Small intestine (tissue), 7 donors: ENCODE results near the gene DNAJB8. TPM values are rescaled to one million over a fixed set of nuclear protein-coding genes. Genes with fewer than 3 reads are reported as not detected.

Experiments
- DNase-seq, 2 donors: peaks; one replicate each; pipeline versions ENCODE4 v3.0.0 to v3.0.0-alpha.2; 2013
- FAIRE-seq: peaks from 2 replicates; lab custom pipeline; 2012; peaks lifted over from hg19 to GRCh38; lab: Jason Lieb, UNC
- H3K27ac ChIP-seq, 3 donors: one replicate each; pipeline ENCODE4 v1.5.1; 2013; ENCODE audit warnings: low read length in 2 of 3, mild to moderate bottlenecking in 2 of 3, control low read depth in 1 of 3, inconsistent platforms in 1 of 3, low read depth in 1 of 3, moderate library complexity in 1 of 3
- H3K27me3 ChIP-seq, 3 donors: one replicate each; pipeline ENCODE4 v1.6.1; 2013; ENCODE audit warnings: low read length in 3 of 3, inconsistent platforms in 1 of 3; ENCODE audit not compliant: control insufficient read depth in 3 of 3, insufficient read depth in 3 of 3
- H3K36me3 ChIP-seq, 3 donors: one replicate each; pipeline ENCODE4 v1.6.1; 2013; ENCODE audit warnings: low read length in 3 of 3, inconsistent platforms in 1 of 3, low read depth in 1 of 3, mild to moderate bottlenecking in 1 of 3, moderate library complexity in 1 of 3; ENCODE audit not compliant: control insufficient read depth in 3 of 3, insufficient read depth in 2 of 3
- H3K4me1 ChIP-seq, 3 donors: one replicate each; pipeline ENCODE4 v1.6.1; 2013; ENCODE audit warnings: low read length in 2 of 3, inconsistent platforms in 1 of 3, low read depth in 1 of 3, mild to moderate bottlenecking in 1 of 3, moderate library complexity in 1 of 3; ENCODE audit not compliant: control insufficient read depth in 3 of 3, insufficient read depth in 2 of 3
- H3K4me3 ChIP-seq, 3 donors: one replicate each; pipeline ENCODE4 v1.5.1; 2013; ENCODE audit warnings: low read length in 3 of 3, control low read depth in 1 of 3, inconsistent platforms in 1 of 3, low read depth in 1 of 3, mild to moderate bottlenecking in 1 of 3, moderate library complexity in 1 of 3
- H3K9me3 ChIP-seq, 2 donors: one replicate each; pipeline ENCODE4 v1.6.1; 2013; ENCODE audit warnings: low read depth in 1 of 2, low read length in 1 of 2; ENCODE audit not compliant: control insufficient read depth in 2 of 2, insufficient read depth in 1 of 2
- WGBS, 3 donors: extraction: QIAGEN DNeasy Blood & Tissue Kit; methylation state at CpG; one replicate each; pipeline ENCODE4 v1.1.7; 2013; 5-methylcytosine and 5-hydroxymethylcytosine counted together
- polyA plus RNA-seq, 4 donors: library from polyadenylated mRNA; stranded (reverse) in 3 of 4; unstranded in 1 of 4; fragments of 200-250 nt in 3 of 4; fragments of 120-200 nt in 1 of 4; gene quantifications; one replicate each; pipeline versions ENCODE4 v1.2.1 to v1.2.3, GENCODE V29; 2013
- donor health status: healthy with polysubstance abuse.
- donor health status: control.
- donor health status: control.
- donor health status: Bipolar disorder and iron deficiency.
- donor health status: healthy.

Gene DNAJB8
- polyA plus RNA-seq, 4 donors, result not detected

DNA sequence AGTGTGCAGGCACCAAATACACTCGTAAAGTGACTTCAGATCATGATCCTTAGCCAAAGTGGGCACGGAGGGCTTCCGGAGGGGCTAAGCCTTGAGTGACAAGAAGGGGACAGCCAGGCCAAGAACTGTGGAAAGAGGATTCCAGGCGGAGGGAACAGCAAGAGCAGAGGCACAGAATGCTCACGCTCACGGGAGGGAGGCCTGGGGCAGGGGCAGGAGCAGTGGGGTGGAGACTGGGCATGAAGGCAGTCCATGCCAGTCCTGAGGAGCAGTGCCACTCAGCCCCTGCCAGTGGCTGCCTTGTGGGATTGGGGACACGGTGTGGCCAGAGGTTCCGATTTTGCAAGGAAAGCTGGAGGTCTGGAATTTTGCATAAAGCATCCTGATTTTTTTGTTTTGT lies 36.0 kb downstream of the DNAJB8 start:
- Histone ChIP-seq H3K36me3 (no peaks in the 10 kb centered on the region), H3K4me3 (no peak overlapping the region), H3K4me1 (peaks cover 0 to 15% (median 0%) of the 10 kb centered on the region in 3 donors), H3K9me3 (no peaks in the 10 kb centered on the region), H3K27me3 (peaks cover 3 to 44% (median 18%) of the 10 kb centered on the region in 3 donors), H3K27ac (no peak overlapping the region)
- FAIRE-seq (no peak), DNase-seq (no peak)
- WGBS, 3 donors, result 62 to 80% (median 75%) methylated on average over 8 of the region's 8 CpGs

DNA sequence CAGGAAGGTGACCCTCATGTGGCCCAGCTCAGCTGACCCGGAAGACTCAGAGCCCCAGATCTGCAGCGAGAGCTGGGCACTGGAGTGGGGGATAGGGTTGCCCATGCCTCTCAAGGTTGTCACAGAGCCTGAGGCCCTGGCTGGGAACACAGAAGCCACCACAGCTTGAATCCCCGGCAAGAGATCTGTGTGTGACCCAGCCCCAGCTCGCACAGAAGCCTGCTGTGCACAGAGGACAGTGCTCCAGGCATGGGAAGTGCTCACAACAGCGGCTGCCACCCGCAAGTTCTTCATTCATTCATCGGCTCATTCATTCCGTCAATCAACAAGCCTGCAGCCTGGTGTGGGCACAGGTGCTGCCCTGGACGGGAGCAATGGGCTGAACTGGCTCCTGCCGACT lies 36.4 kb downstream of the DNAJB8 start:
- H3K4me3 ChIP-seq, result no peak overlapping the region
- H3K36me3 ChIP-seq, result no peaks in the 10 kb centered on the region
- H3K4me1 ChIP-seq, result peaks cover 0 to 15% (median 0%) of the 10 kb centered on the region in 3 donors
- no peaks in the 10 kb centered on the region for H3K9me3 ChIP-seq
- peaks cover 3 to 44% (median 18%) of the 10 kb centered on the region in 3 donors for H3K27me3 ChIP-seq
- WGBS, 3 donors, result 73 to 83% (median 74%) methylated on average over 10 of the region's 10 CpGs
- H3K27ac ChIP-seq, result no peak overlapping the region
- DNase-seq (no peak), FAIRE-seq (no peak)

DNA sequence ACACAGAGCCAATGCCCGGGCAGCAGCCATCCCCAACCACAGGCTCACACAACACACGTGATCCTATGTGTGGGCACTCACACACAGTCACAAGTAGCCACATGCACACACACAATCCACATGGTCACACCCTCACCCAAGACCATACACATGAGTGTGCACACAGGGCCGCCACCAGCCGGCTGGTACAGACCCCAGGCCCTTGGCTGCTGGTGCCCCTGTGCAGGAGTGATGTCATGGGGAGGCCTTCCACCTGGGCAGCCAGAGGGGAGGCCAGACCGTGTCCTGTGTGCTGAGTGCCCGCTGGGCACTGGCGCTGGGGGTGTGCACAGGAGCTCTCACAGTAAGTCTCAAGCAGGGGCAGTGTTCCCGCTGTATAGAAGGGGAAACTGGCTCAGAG lies 36.9 kb downstream of the DNAJB8 start:
- Histone ChIP-seq H3K27ac (no peak overlapping the region), H3K27me3 (peaks cover 3 to 40% (median 18%) of the 10 kb centered on the region in 3 donors)
- FAIRE-seq, result no peak

DNA sequence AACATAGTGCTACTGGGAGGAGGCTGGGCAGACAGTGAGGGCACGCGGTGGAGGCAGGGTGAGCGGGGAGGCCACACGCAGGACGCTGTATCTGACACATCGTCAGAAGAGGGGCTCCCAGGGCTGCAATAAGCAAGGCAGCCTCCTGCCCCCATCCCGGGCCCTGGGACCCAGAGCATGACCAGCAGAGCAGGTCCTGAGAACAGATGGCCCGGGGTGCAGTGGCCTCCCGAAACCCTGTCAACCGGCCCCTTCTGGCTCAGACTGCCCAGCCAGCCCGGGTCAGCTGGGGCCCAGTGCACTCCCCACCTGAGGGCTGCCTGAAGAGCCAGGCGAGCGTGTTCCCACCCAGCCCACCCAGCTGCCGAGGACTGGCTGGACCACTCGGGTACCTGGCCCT lies 37.4 kb downstream of the DNAJB8 start:
- Histone ChIP-seq H3K27ac (no peak overlapping the region), H3K27me3 (peaks cover 3 to 36% (median 18%) of the 10 kb centered on the region in 3 donors), H3K9me3 (no peaks in the 10 kb centered on the region), H3K36me3 (no peaks in the 10 kb centered on the region), H3K4me3 (no peak overlapping the region), H3K4me1 (peaks cover 0 to 15% (median 0%) of the 10 kb centered on the region in 3 donors)
- 88 to 90% (median 89%) methylated on average over 15 of the region's 15 CpGs for WGBS, 3 donors
- FAIRE-seq (no peak), DNase-seq (no peak)

More for the DNA sequence above, 36.9 kb downstream of the DNAJB8 start:
- 79 to 90% (median 87%) methylated on average over 8 of the region's 8 CpGs for WGBS, 3 donors
- peaks cover 0 to 15% (median 0%) of the 10 kb centered on the region in 3 donors for H3K4me1 ChIP-seq
- no peaks in the 10 kb centered on the region for H3K9me3 ChIP-seq
- H3K4me3 ChIP-seq, result no peak overlapping the region
- H3K36me3 ChIP-seq, result no peaks in the 10 kb centered on the region
- no peak for DNase-seq

DNA sequence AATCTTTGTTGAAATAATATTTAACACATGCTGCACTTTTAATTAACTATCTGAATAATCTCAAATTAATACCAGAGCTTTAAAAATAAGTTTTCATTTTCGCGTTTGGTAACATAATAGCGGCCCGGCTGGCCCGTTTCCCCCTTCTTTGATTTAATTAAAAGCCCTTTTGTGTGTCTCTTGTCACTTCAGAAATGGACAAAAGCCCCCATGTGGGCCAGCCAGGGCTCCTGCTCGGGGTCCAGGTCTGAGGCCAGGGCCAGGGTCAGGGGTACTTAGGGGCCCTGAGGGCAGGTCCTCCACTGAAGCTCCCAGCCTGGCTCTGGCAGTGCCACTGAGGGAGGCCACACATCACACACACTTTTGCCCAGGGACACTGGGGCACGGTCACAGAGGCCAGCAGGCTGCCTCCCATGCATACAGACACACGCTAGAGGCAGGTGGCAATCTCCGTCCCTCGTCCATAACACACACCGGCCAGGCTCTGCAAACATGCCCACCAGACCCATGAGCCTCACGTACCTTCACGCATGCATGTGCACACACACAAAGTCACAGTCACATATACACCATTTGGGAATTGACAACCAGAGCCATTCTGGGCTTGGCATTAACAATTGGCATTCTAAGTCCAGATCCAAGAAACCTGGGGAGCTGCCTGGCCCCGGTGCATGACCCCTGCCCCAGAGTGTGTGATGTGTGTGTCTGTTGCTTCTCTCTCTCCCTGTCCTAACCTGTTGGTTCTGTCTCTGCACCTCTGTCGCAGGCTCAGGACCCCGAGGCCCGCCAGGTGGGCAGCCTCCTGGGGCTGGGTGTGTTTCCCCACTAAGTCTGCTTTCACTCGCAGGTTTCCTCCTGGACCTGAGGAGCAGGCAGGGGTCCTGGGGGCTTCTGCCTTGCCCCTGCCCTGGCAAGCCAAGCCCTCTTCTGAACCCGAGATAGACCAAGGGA lies 38.5 kb downstream of the DNAJB8 start:
- Histone ChIP-seq H3K4me1 (peaks cover 0 to 14% (median 0%) of the 10 kb centered on the region in 3 donors), H3K36me3 (no peaks in the 10 kb centered on the region), H3K9me3 (no peaks in the 10 kb centered on the region), H3K27me3 (peaks cover 3 to 25% (median 10%) of the 10 kb centered on the region in 3 donors), H3K27ac (no peak overlapping the region), H3K4me3 (no peak overlapping the region)
- 89 to 91% (median 89%) methylated on average over 19 of the region's 19 CpGs for WGBS, 3 donors
- DNase-seq (no peak), FAIRE-seq (no peak)

DNA sequence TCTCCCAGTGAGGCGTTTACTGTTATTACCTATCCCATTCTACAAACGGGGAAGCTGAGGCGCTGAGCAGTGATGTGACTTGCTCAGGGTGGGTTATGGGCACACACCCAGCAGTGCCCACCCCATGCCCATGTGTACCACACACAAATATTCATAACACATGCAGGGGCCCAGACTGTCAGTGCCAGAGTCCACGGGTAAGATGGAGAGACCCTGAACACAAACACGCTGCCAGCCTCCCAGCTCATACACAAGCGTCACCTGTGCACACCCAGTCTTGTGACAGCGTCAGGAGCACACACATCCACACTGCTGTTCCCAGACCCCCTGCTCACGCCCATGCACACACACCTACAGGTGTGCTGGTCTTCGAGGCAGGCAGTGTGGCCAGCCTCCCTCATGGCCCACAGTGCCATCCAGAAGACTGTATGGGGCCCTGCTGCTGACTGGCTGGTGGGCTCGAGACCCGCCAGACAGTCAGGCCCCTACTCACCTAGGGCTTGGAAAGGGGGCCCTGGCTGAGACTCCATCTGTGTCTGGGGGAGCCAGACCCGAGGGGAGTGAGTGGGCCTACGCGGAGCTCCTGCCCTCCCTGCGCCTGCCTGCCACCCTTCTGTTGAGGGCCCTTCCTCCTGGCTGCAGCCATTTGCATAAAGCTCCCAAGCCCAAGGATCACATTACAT lies 39.4 kb downstream of the DNAJB8 start:
- DNase-seq, result no peak
- Histone ChIP-seq H3K4me1 (peaks cover 0 to 8% (median 0%) of the 10 kb centered on the region in 3 donors), H3K36me3 (no peaks in the 10 kb centered on the region), H3K27ac (no peak overlapping the region), H3K9me3 (no peaks in the 10 kb centered on the region), H3K4me3 (no peak overlapping the region), H3K27me3 (peaks cover 3 to 19% (median 8%) of the 10 kb centered on the region in 3 donors)
- WGBS, 3 donors, result 90 to 94% (median 90%) methylated on average over 15 of the region's 15 CpGs
- no peak for FAIRE-seq

DNA sequence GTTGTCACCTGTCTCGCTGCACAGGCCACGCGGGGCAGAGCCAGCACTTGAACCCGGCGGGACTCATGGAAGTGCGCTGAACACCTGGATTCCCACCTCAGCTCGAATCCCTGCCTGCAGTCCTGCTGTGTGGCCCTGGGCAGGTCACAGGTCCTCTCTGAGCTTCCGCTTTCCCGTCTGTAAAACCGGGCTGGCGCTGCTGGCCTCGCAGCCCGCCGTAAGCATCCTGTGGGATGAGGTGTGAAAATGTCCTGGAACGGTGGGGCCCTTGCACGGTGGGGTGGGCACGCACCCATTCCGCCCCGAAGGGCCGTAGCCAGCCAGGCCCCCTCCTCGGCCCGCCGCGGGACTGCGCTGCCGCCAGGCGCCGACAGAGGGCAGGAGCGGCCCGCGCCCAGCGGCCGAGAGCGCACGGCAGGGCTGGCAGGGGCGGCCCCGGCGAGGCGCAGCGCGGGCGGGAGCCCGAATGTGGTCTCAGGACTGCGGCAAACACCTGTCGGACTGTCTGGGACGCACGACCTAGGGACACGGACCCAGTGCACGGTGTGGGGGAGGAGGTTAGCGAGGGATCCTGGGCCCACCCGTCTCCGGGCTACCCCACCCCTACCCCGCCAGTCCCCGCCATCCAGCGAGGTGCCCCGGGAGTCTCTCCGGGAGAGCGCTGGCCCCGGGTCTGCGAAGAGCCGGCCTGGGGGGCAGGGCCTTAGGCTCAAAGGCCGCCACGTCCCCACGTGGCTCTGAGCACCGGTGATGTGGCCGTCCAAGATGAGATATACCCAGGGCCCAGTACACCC lies 40.4 kb downstream of the DNAJB8 start:
- FAIRE-seq, result no peak

DNA sequence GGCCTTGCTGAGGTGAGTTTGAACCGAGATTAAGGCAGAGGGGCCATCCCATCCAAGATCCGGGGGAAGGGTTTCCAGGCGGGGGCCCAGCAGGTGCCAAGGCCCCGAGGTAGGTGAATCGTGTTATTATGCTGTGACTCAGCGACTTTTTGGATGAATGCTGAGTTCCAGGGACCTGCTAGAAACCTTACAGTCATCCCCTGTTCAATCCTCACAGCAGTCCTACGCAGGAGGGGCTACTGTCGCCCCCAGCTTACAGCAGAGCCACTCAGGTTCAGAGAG lies 40.9 kb downstream of the DNAJB8 start:
- no peak overlapping the region for H3K27ac ChIP-seq
- no peak for DNase-seq
- H3K27me3 ChIP-seq, result peaks cover 0 to 7% (median 3%) of the 10 kb centered on the region in 3 donors
- peaks cover 0 to 10% (median 0%) of the 10 kb centered on the region in 3 donors for H3K4me1 ChIP-seq
- no peaks in the 10 kb centered on the region for H3K36me3 ChIP-seq
- H3K9me3 ChIP-seq, result no peaks in the 10 kb centered on the region
- WGBS, 3 donors, result 63 to 73% (median 64%) methylated on average over 8 of the region's 8 CpGs
- FAIRE-seq, result no peak
- no peak overlapping the region for H3K4me3 ChIP-seq

More for the DNA sequence above, 40.4 kb downstream of the DNAJB8 start:
- Histone ChIP-seq H3K36me3 (no peaks in the 10 kb centered on the region), H3K27ac (peak overlapping the region in 1 of 3 donors; percentile 33), H3K27me3 (peaks cover 0 to 9% (median 3%) of the 10 kb centered on the region in 3 donors), H3K4me1 (peaks cover 0 to 6% (median 0%) of the 10 kb centered on the region in 3 donors), H3K4me3 (no peak overlapping the region), H3K9me3 (no peaks in the 10 kb centered on the region)
- WGBS, 3 donors, result 10 to 13% (median 11%) methylated on average over 48 to 66 of the region's 66 CpGs
- DNase-seq, result peak; percentile 28 to 80
